COR-L47 (cell line): ENCODE results near the gene B3GAT1.

Experiments
- DNase-seq: peaks from one replicate; lab custom pipeline; 2025; lab: John Stamatoyannopoulos, UW

B3GAT1 gene

GRCh38 chr11:134333312-134333711 is 78.7 kb downstream of the B3GAT1 start:
- DNase-seq = no peak

- DNase-seq = no peak
Observed at GRCh38 chr11:134332782-134333181, 79.3 kb downstream of the B3GAT1 start.

DNA sequence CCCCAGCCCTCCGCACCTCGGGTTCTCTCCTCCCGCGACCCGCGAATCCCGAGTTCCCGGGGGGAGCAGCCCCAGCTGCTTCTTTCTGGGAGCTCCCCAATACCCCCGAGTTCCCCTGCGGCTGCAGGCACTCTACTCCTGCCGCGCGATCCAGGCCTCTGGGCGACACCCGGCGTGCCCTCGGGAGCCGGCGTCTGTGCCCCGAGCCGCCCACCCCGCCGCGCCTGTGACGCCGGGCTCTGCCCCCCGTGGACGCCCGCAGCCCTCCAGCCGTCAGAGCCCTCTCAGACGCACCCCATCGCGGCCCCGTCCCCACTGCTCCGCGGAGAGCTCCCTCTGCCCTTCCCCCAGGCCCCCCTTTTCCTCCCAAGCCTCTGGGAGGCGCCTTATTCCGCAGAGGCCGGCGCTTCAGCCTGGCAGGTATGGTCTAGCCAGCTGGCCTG is 79.8 kb downstream of the B3GAT1 start:
- peak; percentile 34 for DNase-seq

DNA sequence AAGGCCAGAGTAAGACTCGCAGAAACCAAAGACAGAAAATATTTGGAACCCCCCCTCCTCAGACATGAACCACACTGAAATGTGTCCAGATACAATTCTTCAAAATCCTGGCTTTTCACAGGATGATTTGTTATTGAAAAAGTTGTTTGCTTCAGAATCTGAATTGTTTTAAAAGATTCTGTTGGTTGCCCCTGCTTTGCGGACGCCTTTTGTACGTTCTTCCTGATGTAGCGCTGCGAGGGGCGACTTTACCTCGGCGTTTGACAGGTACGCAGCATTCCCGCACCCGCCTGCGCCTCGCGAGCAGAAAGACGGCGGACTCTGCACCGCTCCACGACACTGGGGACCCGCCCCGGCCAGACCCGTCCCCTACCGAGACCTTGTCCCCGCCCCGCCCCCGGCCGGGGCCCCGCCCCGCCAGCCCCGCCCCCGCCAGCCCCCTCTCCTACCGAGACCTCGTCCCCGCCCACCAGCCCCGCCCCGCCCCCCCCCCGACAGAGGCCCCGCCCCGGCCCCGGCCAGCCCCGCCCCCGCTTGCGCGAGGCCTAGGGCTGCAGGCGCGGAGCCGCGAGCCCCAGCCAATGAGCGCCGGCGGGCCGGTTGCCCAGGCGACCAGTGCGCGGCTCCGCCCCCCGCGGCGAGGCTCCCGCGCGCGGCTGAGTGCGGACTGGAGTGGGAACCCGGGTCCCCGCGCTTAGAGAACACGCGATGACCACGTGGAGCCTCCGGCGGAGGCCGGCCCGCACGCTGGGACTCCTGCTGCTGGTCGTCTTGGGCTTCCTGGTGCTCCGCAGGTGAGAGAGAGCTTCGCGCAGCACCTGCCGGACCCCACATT is 80.5 kb downstream of the B3GAT1 start, which contains the start of gene GLB1L2:
Gene GLB1L2, plus strand, starts transcription at position 635 of the 835 bp plus-strand sequence. Its CDS starts 74 bp downstream, at position 709.
- DNase-seq = peak; percentile 80

- no peak for DNase-seq
Observed at GRCh38 chr11:134330611-134331353, 81.3 kb downstream of the B3GAT1 start.
